Neural cell (in vitro differentiated cells): Measurements from ENCODE around the gene NCK2. TPM values are rescaled to one million over a fixed set of nuclear protein-coding genes. Genes with fewer than 3 reads are reported as not detected.

ENCODE experiments used
- H2AFZ ChIP-seq: fragments of 200-600, 300-800 bp; sonication (generic), shearing (Covaris generic); 2 replicates; pipeline ENCODE4 v1.6.0; 2014; ENCODE audit warnings: low read depth, mild to moderate bottlenecking, antibody characterized with exemption, low read length, moderate library complexity
- H3F3A ChIP-seq: fragments of 200-600 bp; shearing (Covaris generic); 2 replicates; pipeline ENCODE4 v1.6.1; 2016; ENCODE audit warnings: mild to moderate bottlenecking, moderate library complexity, mixed read lengths, antibody characterized with exemption, low read length; ENCODE audit not compliant: insufficient read depth, poor library complexity, severe bottlenecking
- H3K27ac ChIP-seq: fragments of 200-600, 300-800 bp; sonication (generic), shearing (Covaris generic); 2 replicates; pipeline ENCODE4 v1.5.1; 2014; ENCODE audit warnings: mild to moderate bottlenecking, low read length, moderate library complexity
- H3K27me3 ChIP-seq: fragments of 300-800, 200-600 bp; sonication (generic), shearing (Covaris generic); 2 replicates; pipeline ENCODE4 v1.6.0; 2014; ENCODE audit warnings: mild to moderate bottlenecking, low read depth, low read length, moderate library complexity; ENCODE audit not compliant: insufficient read depth
- H3K36me3 ChIP-seq: fragments of 300-800, 200-600 bp; sonication (generic), shearing (Covaris generic); 2 replicates; pipeline ENCODE4 v1.5.1; 2014; ENCODE audit warnings: mild to moderate bottlenecking, antibody characterized with exemption, low read length, moderate library complexity; ENCODE audit not compliant: insufficient read depth
- H3K4me2 ChIP-seq: fragments of 300-800, 200-600 bp; sonication (generic), shearing (Covaris generic); 2 replicates; pipeline ENCODE4 v1.6.0; 2014; ENCODE audit warnings: mild to moderate bottlenecking, low read length
- H3K4me3 ChIP-seq: fragments of 300-800, 200-600 bp; sonication (generic), shearing (Covaris generic); 2 replicates; pipeline ENCODE4 v1.5.1; 2014; ENCODE audit warnings: mild to moderate bottlenecking, low read length, moderate library complexity
- H3K79me2 ChIP-seq: fragments of 200-600 bp; shearing (Covaris generic); replicated peaks from 2 replicates; pipeline ENCODE4 v1.6.0; 2014; ENCODE audit warnings: mild to moderate bottlenecking, low read length, moderate library complexity; ENCODE audit not compliant: insufficient read depth
- H3K9ac ChIP-seq: fragments of 300-800, 200-600 bp; sonication (generic), shearing (Covaris generic); 2 replicates; pipeline ENCODE4 v1.6.1; 2016; ENCODE audit warnings: mild to moderate bottlenecking, low read length, mixed read lengths
- H3K9me2 ChIP-seq: fragments of 200-600 bp; shearing (Covaris generic); 2 replicates; pipeline ENCODE4 v1.6.1; 2016; ENCODE audit warnings: mild to moderate bottlenecking, low read length, mixed read lengths; ENCODE audit not compliant: insufficient read depth
- H3K9me3 ChIP-seq: fragments of 200-600, 300-800 bp; sonication (generic), shearing (Covaris generic); 2 replicates; pipeline ENCODE4 v1.6.1; 2016; ENCODE audit warnings: mild to moderate bottlenecking, mixed run types, low read length, moderate library complexity, mixed read lengths
- H4K20me1 ChIP-seq: fragments of 200-600 bp; shearing (Covaris generic); 2 replicates; pipeline ENCODE4 v1.6.1; 2016; ENCODE audit warnings: mild to moderate bottlenecking, mixed run types; ENCODE audit not compliant: insufficient read depth
- EP300 ChIP-seq: fragments of 450-650 bp; conservative IDR thresholded peaks from 2 replicates; pipeline ENCODE4 v1.6.1; 2014; ENCODE audit warnings: antibody characterized with exemption, mild to moderate bottlenecking, moderate library complexity; ENCODE audit not compliant: poor library complexity, severe bottlenecking
- EZH2 ChIP-seq: fragments of 200-600, 300-800 bp; shearing (Covaris generic), sonication (generic); IDR thresholded peaks from 2 replicates; pipeline ENCODE4 v1.6.1; 2014; ENCODE audit warnings: antibody characterized with exemption, low read length, borderline replicate concordance, mild to moderate bottlenecking; ENCODE audit not compliant: insufficient read depth, poor library complexity, severe bottlenecking
- MXI1 ChIP-seq: fragments of 450-650 bp; conservative IDR thresholded peaks from 2 replicates; pipeline ENCODE4 v1.6.1; 2014; ENCODE audit warnings: antibody characterized with exemption, mild to moderate bottlenecking; ENCODE audit not compliant: poor library complexity, severe bottlenecking
- POLR2AphosphoS5 ChIP-seq: IDR thresholded peaks from 2 replicates; pipeline ENCODE4 v1.6.1; 2012
- RAD21 ChIP-seq: fragments of 450-650 bp; conservative IDR thresholded peaks from 2 replicates; pipeline ENCODE4 v1.6.1; 2014; ENCODE audit warnings: antibody characterized with exemption, mild to moderate bottlenecking, moderate library complexity
- SMC3 ChIP-seq: fragments of 450-650 bp; conservative IDR thresholded peaks from 2 replicates; pipeline ENCODE4 v1.6.1; 2014; ENCODE audit warnings: antibody characterized with exemption, mild to moderate bottlenecking, moderate library complexity; ENCODE audit not compliant: poor library complexity
- TAF1 ChIP-seq: IDR thresholded peaks from 2 replicates; pipeline ENCODE4 v1.6.1; 2012; ENCODE audit warnings: low read depth
- polyA plus RNA-seq: library from polyadenylated mRNA; depleted of rRNA; stranded (reverse); fragments of >200 nt; gene quantifications from 2 replicates; pipeline ENCODE4 v1.2.3, GENCODE V29; 2014
- TF ChIP-seq, protein P1 (sequence below): IDR thresholded peaks from 2 replicates; pipeline ENCODE4 v1.6.1; 2012; ENCODE audit warnings: borderline replicate concordance
- TF ChIP-seq, protein P2 (sequence below): fragments of 450-650 bp; IDR thresholded peaks from 2 replicates; pipeline ENCODE4 v1.5.1; 2014; ENCODE audit warnings: antibody characterized with exemption, mild to moderate bottlenecking, moderate library complexity; ENCODE audit not compliant: poor library complexity, severe bottlenecking

Gene NCK2
- polyA plus RNA-seq, 1 donor from 2014 or later, result 49.4 TPM

DNA sequence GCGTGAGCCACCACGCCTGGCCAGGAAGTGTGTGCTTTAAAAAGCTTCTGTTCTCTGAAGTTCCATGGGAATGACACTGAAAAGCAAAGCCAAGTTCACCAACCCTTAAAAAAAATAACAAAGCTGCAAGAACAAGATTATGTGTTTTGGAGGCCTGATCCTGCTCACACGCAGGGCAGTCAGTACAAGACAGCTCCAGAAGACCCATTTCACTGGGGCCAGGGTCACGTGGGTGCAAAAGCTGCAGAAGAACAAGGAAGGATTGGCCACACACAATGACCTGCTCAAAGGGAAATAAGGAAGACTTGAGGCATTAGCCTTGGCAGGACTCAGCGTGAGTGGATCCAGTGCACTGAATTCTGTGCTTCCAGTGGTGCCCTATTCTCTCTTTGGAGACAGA is 187.9 kb downstream of the NCK2 start:
- Histone ChIP-seq H3K4me3 (no peak overlapping the region), H2AFZ (no peak overlapping the region), H3K27ac (no peak overlapping the region), H3K27me3 (no peaks in the 10 kb centered on the region), H3F3A (no peaks in the 10 kb centered on the region), H4K20me1 (no peaks in the 10 kb centered on the region), H3K9me3 (no peaks in the 10 kb centered on the region), H3K9ac (no peak overlapping the region), H3K9me2 (no peaks in the 10 kb centered on the region), H3K4me2 (no peak overlapping the region), H3K36me3 (no peaks in the 10 kb centered on the region), H3K79me2 (no peaks in the 10 kb centered on the region)
- TF ChIP-seq, protein P1, sequence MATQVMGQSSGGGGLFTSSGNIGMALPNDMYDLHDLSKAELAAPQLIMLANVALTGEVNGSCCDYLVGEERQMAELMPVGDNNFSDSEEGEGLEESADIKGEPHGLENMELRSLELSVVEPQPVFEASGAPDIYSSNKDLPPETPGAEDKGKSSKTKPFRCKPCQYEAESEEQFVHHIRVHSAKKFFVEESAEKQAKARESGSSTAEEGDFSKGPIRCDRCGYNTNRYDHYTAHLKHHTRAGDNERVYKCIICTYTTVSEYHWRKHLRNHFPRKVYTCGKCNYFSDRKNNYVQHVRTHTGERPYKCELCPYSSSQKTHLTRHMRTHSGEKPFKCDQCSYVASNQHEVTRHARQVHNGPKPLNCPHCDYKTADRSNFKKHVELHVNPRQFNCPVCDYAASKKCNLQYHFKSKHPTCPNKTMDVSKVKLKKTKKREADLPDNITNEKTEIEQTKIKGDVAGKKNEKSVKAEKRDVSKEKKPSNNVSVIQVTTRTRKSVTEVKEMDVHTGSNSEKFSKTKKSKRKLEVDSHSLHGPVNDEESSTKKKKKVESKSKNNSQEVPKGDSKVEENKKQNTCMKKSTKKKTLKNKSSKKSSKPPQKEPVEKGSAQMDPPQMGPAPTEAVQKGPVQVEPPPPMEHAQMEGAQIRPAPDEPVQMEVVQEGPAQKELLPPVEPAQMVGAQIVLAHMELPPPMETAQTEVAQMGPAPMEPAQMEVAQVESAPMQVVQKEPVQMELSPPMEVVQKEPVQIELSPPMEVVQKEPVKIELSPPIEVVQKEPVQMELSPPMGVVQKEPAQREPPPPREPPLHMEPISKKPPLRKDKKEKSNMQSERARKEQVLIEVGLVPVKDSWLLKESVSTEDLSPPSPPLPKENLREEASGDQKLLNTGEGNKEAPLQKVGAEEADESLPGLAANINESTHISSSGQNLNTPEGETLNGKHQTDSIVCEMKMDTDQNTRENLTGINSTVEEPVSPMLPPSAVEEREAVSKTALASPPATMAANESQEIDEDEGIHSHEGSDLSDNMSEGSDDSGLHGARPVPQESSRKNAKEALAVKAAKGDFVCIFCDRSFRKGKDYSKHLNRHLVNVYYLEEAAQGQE, result no peak
- no peak for TF ChIP-seq MXI1
- no peak for TF ChIP-seq POLR2AphosphoS5
- TF ChIP-seq RAD21, result no peak
- no peak for TF ChIP-seq TAF1
- no peak for TF ChIP-seq EZH2
- TF ChIP-seq, protein P2, sequence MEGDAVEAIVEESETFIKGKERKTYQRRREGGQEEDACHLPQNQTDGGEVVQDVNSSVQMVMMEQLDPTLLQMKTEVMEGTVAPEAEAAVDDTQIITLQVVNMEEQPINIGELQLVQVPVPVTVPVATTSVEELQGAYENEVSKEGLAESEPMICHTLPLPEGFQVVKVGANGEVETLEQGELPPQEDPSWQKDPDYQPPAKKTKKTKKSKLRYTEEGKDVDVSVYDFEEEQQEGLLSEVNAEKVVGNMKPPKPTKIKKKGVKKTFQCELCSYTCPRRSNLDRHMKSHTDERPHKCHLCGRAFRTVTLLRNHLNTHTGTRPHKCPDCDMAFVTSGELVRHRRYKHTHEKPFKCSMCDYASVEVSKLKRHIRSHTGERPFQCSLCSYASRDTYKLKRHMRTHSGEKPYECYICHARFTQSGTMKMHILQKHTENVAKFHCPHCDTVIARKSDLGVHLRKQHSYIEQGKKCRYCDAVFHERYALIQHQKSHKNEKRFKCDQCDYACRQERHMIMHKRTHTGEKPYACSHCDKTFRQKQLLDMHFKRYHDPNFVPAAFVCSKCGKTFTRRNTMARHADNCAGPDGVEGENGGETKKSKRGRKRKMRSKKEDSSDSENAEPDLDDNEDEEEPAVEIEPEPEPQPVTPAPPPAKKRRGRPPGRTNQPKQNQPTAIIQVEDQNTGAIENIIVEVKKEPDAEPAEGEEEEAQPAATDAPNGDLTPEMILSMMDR, result no peak
- no peak for TF ChIP-seq EP300
- TF ChIP-seq SMC3, result no peak

DNA sequence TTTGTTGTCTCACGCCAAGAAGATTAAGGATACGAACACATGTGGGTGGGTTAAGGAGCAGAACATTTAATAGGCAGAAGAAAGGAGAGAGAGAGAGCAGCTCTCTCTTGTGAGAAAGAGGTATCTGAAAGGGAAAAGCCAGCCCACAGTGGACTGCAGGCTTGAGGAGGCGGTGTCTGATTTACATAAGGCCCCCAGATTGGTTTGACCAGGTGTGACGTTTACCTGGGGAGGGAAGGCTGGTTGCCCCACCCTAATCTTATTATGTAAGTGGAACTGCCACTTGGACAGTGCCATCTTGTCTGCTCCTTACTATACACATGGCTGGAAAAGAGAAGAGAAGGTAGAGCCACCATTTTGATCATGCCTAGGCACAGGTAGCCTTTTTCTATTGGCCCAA is 189.2 kb downstream of the NCK2 start:
- Histone ChIP-seq H2AFZ (no peak overlapping the region), H3F3A (no peaks in the 10 kb centered on the region), H4K20me1 (no peaks in the 10 kb centered on the region), H3K79me2 (no peaks in the 10 kb centered on the region), H3K9me2 (no peaks in the 10 kb centered on the region), H3K27me3 (no peaks in the 10 kb centered on the region), H3K4me3 (no peak overlapping the region), H3K27ac (no peak overlapping the region), H3K9ac (no peak overlapping the region), H3K9me3 (no peaks in the 10 kb centered on the region), H3K4me2 (no peak overlapping the region), H3K36me3 (no peaks in the 10 kb centered on the region)
- TF ChIP-seq TAF1, result no peak
- no peak for TF ChIP-seq EP300
- TF ChIP-seq MXI1, result no peak
- TF ChIP-seq EZH2, result no peak
- no peak for TF ChIP-seq RAD21
- TF ChIP-seq POLR2AphosphoS5, result no peak
- no peak for TF ChIP-seq SMC3
- TF ChIP-seq, protein P1, result no peak
- TF ChIP-seq, protein P2, result no peak
